Liver (tissue), 9 donors: Measurements from ENCODE around the gene CIAPIN1. TPM values are rescaled to one million over a fixed set of nuclear protein-coding genes. Genes with fewer than 3 reads are reported as not detected.

Experiments
- DNase-seq: peaks from one replicate; pipeline ENCODE4 v3.0.0-alpha.2; 2017; ENCODE audit warnings: low spot score
- H3K27ac ChIP-seq, 2 donors: one replicate each; pipeline ENCODE4 v1.7.0; 2013; ENCODE audit warnings: inconsistent platforms in 2 of 2, low read length in 2 of 2, control low read depth in 1 of 2, low read depth in 1 of 2, mild to moderate bottlenecking in 1 of 2
- H3K27me3 ChIP-seq, 4 donors: one replicate each; pipeline versions ENCODE4 v1.6.1 to v1.7.0; 2013; ENCODE audit warnings: low read length in 3 of 4, inconsistent platforms in 1 of 4, mild to moderate bottlenecking in 1 of 4, moderate library complexity in 1 of 4; ENCODE audit not compliant: control insufficient read depth in 4 of 4, insufficient read depth in 4 of 4
- H3K36me3 ChIP-seq, 4 donors: one replicate each; pipeline versions ENCODE4 v1.6.1 to v1.7.0; 2013; ENCODE audit warnings: low read length in 3 of 4, mild to moderate bottlenecking in 3 of 4, low read depth in 1 of 4, moderate library complexity in 1 of 4; ENCODE audit not compliant: control insufficient read depth in 4 of 4, insufficient read depth in 3 of 4
- H3K4me1 ChIP-seq, 4 donors: one replicate each; pipeline versions ENCODE4 v1.6.1 to v1.7.0; 2013; ENCODE audit warnings: low read length in 3 of 4, mild to moderate bottlenecking in 3 of 4, moderate library complexity in 1 of 4; ENCODE audit not compliant: control insufficient read depth in 4 of 4, insufficient read depth in 4 of 4
- H3K4me3 ChIP-seq, 3 donors: one replicate each; pipeline versions ENCODE4 v1.6.1 to v1.7.0; 2013; ENCODE audit warnings: low read length in 3 of 3, control low read depth in 1 of 3, low read depth in 1 of 3, mild to moderate bottlenecking in 1 of 3
- H3K9ac ChIP-seq, 2 donors: one replicate each; pipeline ENCODE4 v1.7.0; 2013; ENCODE audit warnings: low read length in 2 of 2, mild to moderate bottlenecking in 2 of 2, moderate library complexity in 2 of 2, control low read depth in 1 of 2, low read depth in 1 of 2
- H3K9me3 ChIP-seq, 4 donors: one replicate each; pipeline versions ENCODE4 v1.6.1 to v1.7.0; 2013; ENCODE audit warnings: low read length in 3 of 4; ENCODE audit not compliant: control insufficient read depth in 4 of 4
- CTCF ChIP-seq: fragments of 150-350 bp; IDR thresholded peaks from 2 replicates; pipeline ENCODE4 v1.5.1; 2017; ENCODE audit warnings: improper control_type of control experiment, low read depth, low read length; ENCODE audit not compliant: missing input control
- EGR1 ChIP-seq, 2 donors: IDR thresholded peaks; 2 replicates each; pipeline ENCODE4 v1.6.1; 2016 to 2018; ENCODE audit warnings: antibody characterized with exemption in 2 of 2, low read depth in 2 of 2
- FOXA1 ChIP-seq: IDR thresholded peaks from 2 replicates; pipeline ENCODE4 v1.6.1; 2016; ENCODE audit warnings: antibody characterized with exemption
- FOXA2 ChIP-seq: IDR thresholded peaks from 2 replicates; pipeline ENCODE4 v1.6.1; 2016; ENCODE audit warnings: antibody characterized with exemption
- GABPA ChIP-seq, 2 donors: IDR thresholded peaks in 1 of 2; conservative IDR thresholded peaks in 1 of 2; 2 replicates each; pipeline ENCODE4 v1.6.1; 2016; ENCODE audit warnings: antibody characterized with exemption in 2 of 2, mild to moderate bottlenecking in 1 of 2, moderate library complexity in 1 of 2
- HNF4A ChIP-seq, 2 donors: conservative IDR thresholded peaks; 2 replicates each; pipeline ENCODE4 v1.6.1; 2016; ENCODE audit warnings: antibody characterized with exemption in 2 of 2, mild to moderate bottlenecking in 2 of 2
- HNF4G ChIP-seq: IDR thresholded peaks from 2 replicates; pipeline ENCODE4 v1.6.1; 2016; ENCODE audit warnings: antibody characterized with exemption
- JUND ChIP-seq, 2 donors: IDR thresholded peaks; 2 replicates each; pipeline ENCODE4 v1.6.1; 2016; ENCODE audit warnings: antibody characterized with exemption in 2 of 2
- MAX ChIP-seq: IDR thresholded peaks from 2 replicates; pipeline ENCODE4 v1.6.1; 2016; ENCODE audit warnings: antibody characterized with exemption
- NR2F2 ChIP-seq: IDR thresholded peaks from 2 replicates; pipeline ENCODE4 v1.6.1; 2016; ENCODE audit warnings: antibody characterized with exemption
- RAD21 ChIP-seq, 2 donors: IDR thresholded peaks; 2 replicates each; pipeline ENCODE4 v1.6.1; 2016; ENCODE audit warnings: antibody characterized with exemption in 2 of 2, mild to moderate bottlenecking in 2 of 2
- REST ChIP-seq: IDR thresholded peaks from 2 replicates; pipeline ENCODE4 v1.6.1; 2016; ENCODE audit warnings: antibody characterized with exemption, mild to moderate bottlenecking
- RXRA ChIP-seq, 2 donors: IDR thresholded peaks; 2 replicates each; pipeline ENCODE4 v1.6.1; 2017 to 2018; ENCODE audit warnings: antibody characterized with exemption in 2 of 2, mild to moderate bottlenecking in 1 of 2
- SP1 ChIP-seq: IDR thresholded peaks from 2 replicates; pipeline ENCODE4 v1.6.1; 2018; ENCODE audit warnings: antibody characterized with exemption, mild to moderate bottlenecking
- TAF1 ChIP-seq: conservative IDR thresholded peaks from 2 replicates; pipeline ENCODE4 v1.6.1; 2016; ENCODE audit warnings: antibody characterized with exemption, mild to moderate bottlenecking
- YY1 ChIP-seq: IDR thresholded peaks from 2 replicates; pipeline ENCODE4 v1.6.1; 2016; ENCODE audit warnings: antibody characterized with exemption, mild to moderate bottlenecking
- ZBTB33 ChIP-seq: IDR thresholded peaks from 2 replicates; pipeline ENCODE4 v1.6.1; 2016; ENCODE audit warnings: antibody characterized with exemption
- WGBS: extraction: QIAGEN DNeasy Blood & Tissue Kit; methylation state at CpG from one replicate; pipeline ENCODE4 v1.1.7; 2013; 5-methylcytosine and 5-hydroxymethylcytosine counted together
- polyA plus RNA-seq, 2 donors: library from polyadenylated mRNA; stranded (reverse) in 1 of 2; unstranded in 1 of 2; fragments of 200-250 nt in 1 of 2; fragments of >200 nt in 1 of 2; fragmentation: Nextera tagmentation in 1 of 2; extraction: Ambion mirVana in 1 of 2; gene quantifications; one replicate each; pipeline versions ENCODE4 v1.2.1 to v1.2.3, GENCODE V29; 2013 to 2015
- total RNA-seq, 2 donors: library from RNA; depleted of rRNA; stranded (reverse); fragments of >200 nt; gene quantifications; one replicate each; pipeline ENCODE4 v1.2.3, GENCODE V29; 2014
- donor health status: healthy.
- donor health status: healthy.
- donor health status: healthy.
- donor health status: healthy.
- donor health status: healthy.

Gene CIAPIN1
- total and polyA plus RNA-seq, 4 donors = 19.5 to 32.7 (median 23.4) TPM

GRCh38 chr16:57405097-57405496, 42.1 kb downstream of the CIAPIN1 start:
- H3K9ac ChIP-seq = no peak overlapping the region
- 88% methylated on average over 3 of the region's 3 CpGs for WGBS
- TF ChIP-seq NR2F2 (no peak), RAD21 (IDR thresholded peaks at IDR 0.05) (no peak), HNF4G (no peak), ZBTB33 (no peak), SP1 (no peak), FOXA2 (no peak), RXRA (IDR thresholded peaks at IDR 0.05) (no peak), YY1 (no peak), FOXA1 (no peak), REST (no peak), MAX (no peak), EGR1 (IDR thresholded peaks at IDR 0.05; ENCODE audit: low read depth in 2 of 2) (no peak), JUND (IDR thresholded peaks at IDR 0.05) (no peak), HNF4A (conservative IDR thresholded peaks at IDR 0.05) (no peak), TAF1 (no peak), CTCF (no peak), GABPA (IDR thresholded peaks at IDR 0.05 in 1 of 2, conservative IDR thresholded peaks at IDR 0.05 in 1 of 2) (no peak)
- H3K4me1 ChIP-seq = no peaks in the 10 kb centered on the region
- H3K36me3 ChIP-seq = no peaks in the 10 kb centered on the region
- H3K4me3 ChIP-seq = no peak overlapping the region
- no peaks in the 10 kb centered on the region for H3K27me3 ChIP-seq
- no peaks in the 10 kb centered on the region for H3K9me3 ChIP-seq
- H3K27ac ChIP-seq = no peak overlapping the region
- no peak for DNase-seq
